A204.1 (cell line): ENCODE results near the gene OR9Q2.
A peak's percentile ranks its signal among the peaks of the same experiment; 100 is the strongest.
"Not testable (repeated sequence)": the region's sequence is repeated elsewhere in the genome, so short reads cannot be mapped to it uniquely, and the experiment has no call there.

Experiments used
- FAIRE-seq: peaks from 2 replicates; lab custom pipeline; 2012; peaks lifted over from hg19 to GRCh38; lab: Jason Lieb, UNC

The OR9Q2 gene

GRCh38 chr11:58188770-58189169, at the start of gene OR9Q2:
TSS of gene OR9Q2 (plus strand) at chr11:58189070. CDS start at chr11:58190491, 1,421 bp downstream.
- no peak for FAIRE-seq

- no peak for FAIRE-seq
These were observed 46.1 kb upstream of the OR9Q2 start for GRCh38 chr11:58142761-58143160.

GRCh38 chr11:58152781-58153180, 36.1 kb upstream of the OR9Q2 start:
- FAIRE-seq: no peak

- no peak for FAIRE-seq
These were observed 24.5 kb upstream of the OR9Q2 start for GRCh38 chr11:58164389-58164788.

GRCh38 chr11:58164990-58165389, 23.9 kb upstream of the OR9Q2 start:
- no peak for FAIRE-seq

- FAIRE-seq: no peak
These were observed 23.3 kb upstream of the OR9Q2 start for GRCh38 chr11:58165504-58166106.

GRCh38 chr11:58177409-58178054, 11.3 kb upstream of the OR9Q2 start:
- FAIRE-seq: no peak

GRCh38 chr11:58178444-58178843, 10.4 kb upstream of the OR9Q2 start:
- FAIRE-seq: no peak

GRCh38 chr11:58179648-58180047, 9.2 kb upstream of the OR9Q2 start:
- FAIRE-seq: no peak

- no peak for FAIRE-seq
These were observed 1.9 kb upstream of the OR9Q2 start for GRCh38 chr11:58186938-58187337.

- no peak for FAIRE-seq
These were observed 3.4 kb downstream of the OR9Q2 start for GRCh38 chr11:58192229-58192628.

GRCh38 chr11:58193391-58193790, 4.5 kb downstream of the OR9Q2 start:
- FAIRE-seq: no peak

GRCh38 chr11:58195939-58196338, 7.1 kb downstream of the OR9Q2 start:
- no peak for FAIRE-seq

- no peak for FAIRE-seq
These were observed 10.4 kb downstream of the OR9Q2 start for GRCh38 chr11:58199271-58199670.

GRCh38 chr11:58204042-58204441, 15.2 kb downstream of the OR9Q2 start, which contains the start of gene OR1S2:
TSS of gene OR1S2 (minus strand) at chr11:58204142. CDS start at chr11:58204142, 0 bp downstream.
- no peak for FAIRE-seq

- FAIRE-seq: not testable (repeated sequence)
These were observed 23.6 kb downstream of the OR9Q2 start, which contains the start of gene OR1S1 for GRCh38 chr11:58212420-58212819. TSS of gene OR1S1 (plus strand) at chr11:58212720.

- peak; percentile 21 for FAIRE-seq
These were observed 27.6 kb downstream of the OR9Q2 start for GRCh38 chr11:58216476-58216875.

- FAIRE-seq: no peak
These were observed 33.9 kb downstream of the OR9Q2 start for GRCh38 chr11:58222721-58223120.

- FAIRE-seq: no peak
These were observed 39.2 kb downstream of the OR9Q2 start for GRCh38 chr11:58227956-58228615.
